NCI-H2171 (cell line): ENCODE data around the gene SCFD2.
"Not testable (repeated sequence)": the region's sequence is repeated elsewhere in the genome, so short reads cannot be mapped to it uniquely, and the experiment has no call there.

Experiments
- DNase-seq: peaks from one replicate; lab custom pipeline; 2025; lab: John Stamatoyannopoulos, UW

Gene SCFD2

GRCh38 chr4:53049528-53049927, 316.3 kb downstream of the SCFD2 start:
- no peak for DNase-seq

GRCh38 chr4:53044651-53044960, 321.3 kb downstream of the SCFD2 start:
- no peak for DNase-seq

GRCh38 chr4:53043891-53044650, 321.8 kb downstream of the SCFD2 start:
- DNase-seq, result peak; percentile 31

- peak; percentile 68 for DNase-seq
Observed at GRCh38 chr4:53043055-53043454, 322.8 kb downstream of the SCFD2 start.

- DNase-seq, result no peak
Observed at GRCh38 chr4:53040851-53041250, 325.0 kb downstream of the SCFD2 start.

GRCh38 chr4:53040459-53040815, 325.4 kb downstream of the SCFD2 start:
- DNase-seq, result no peak

- no peak for DNase-seq
Observed at GRCh38 chr4:53039741-53040458, 326.0 kb downstream of the SCFD2 start.

GRCh38 chr4:53037892-53038291, 328.0 kb downstream of the SCFD2 start:
- no peak for DNase-seq

GRCh38 chr4:53032908-53033307, 333.0 kb downstream of the SCFD2 start:
- DNase-seq, result not testable (repeated sequence)

GRCh38 chr4:53026233-53026632, 339.6 kb downstream of the SCFD2 start:
- no peak for DNase-seq

GRCh38 chr4:53023677-53024299, 342.1 kb downstream of the SCFD2 start:
- no peak for DNase-seq

- no peak for DNase-seq
Observed at GRCh38 chr4:53022513-53023100, 343.3 kb downstream of the SCFD2 start.

GRCh38 chr4:53021754-53022512, 343.9 kb downstream of the SCFD2 start:
- no peak for DNase-seq

- no peak for DNase-seq
Observed at GRCh38 chr4:53019485-53020382, 346.1 kb downstream of the SCFD2 start.

GRCh38 chr4:53018471-53018870, 347.4 kb downstream of the SCFD2 start:
- DNase-seq, result no peak

- no peak for DNase-seq
Observed at GRCh38 chr4:53016099-53016820, 349.6 kb downstream of the SCFD2 start.

GRCh38 chr4:53015681-53016080, 350.2 kb downstream of the SCFD2 start:
- DNase-seq, result peak; percentile 3

- DNase-seq, result no peak
Observed at GRCh38 chr4:53014881-53015280, 351.0 kb downstream of the SCFD2 start.

- DNase-seq, result no peak
Observed at GRCh38 chr4:53013873-53014775, 351.7 kb downstream of the SCFD2 start.
